HCT116 (cell line): ENCODE results near the gene GSKIP. TPM values are rescaled to one million over a fixed set of nuclear protein-coding genes. Genes with fewer than 3 reads are reported as not detected.

Experiments used
- ATAC-seq: fragments of 200-7000 bp; cut with Tn5 transposase; 2 replicates; pipeline ENCODE4 v1.9.1; 2020; ENCODE audit warnings: mild to moderate bottlenecking, moderate library complexity
- BruUV-seq: library from RNA; stranded (reverse); fragments of 400-500 nt; replicated peaks from 2 replicates; lab custom pipeline; 2021; lab: Mats Ljungman, UMichigan
- CTCF ChIA-PET: fragments of 300-600 bp; sonication (Branson Sonifier 250); formaldehyde crosslinking; loops from one replicate; lab custom pipeline; 2021; ENCODE audit warnings: antibody characterized with exemption; lab: Charles Lee
- POLR2A ChIA-PET: fragments of 300-600, 350-600 bp; sonication (Branson Sonifier 250); formaldehyde crosslinking; loops from one replicate; lab custom pipeline; 2021; ENCODE audit warnings: antibody characterized with exemption; lab: Charles Lee
- RAD21 ChIA-PET, 2 experiments: fragments of 300-600 bp; sonication (Branson Sonifier 250); formaldehyde crosslinking; loops; one replicate each; lab custom pipeline; 2023; ENCODE audit warnings: low total read pairs in 2 of 2; ENCODE audit not compliant: uncharacterized antibody in 2 of 2, unreplicated experiment in 2 of 2, low non-redundant PET in 1 of 2; lab: Charles Lee
- DNase-seq: peaks from one replicate; pipeline ENCODE4 v3.0.0-alpha.2; 2010; ENCODE audit warnings: low read depth, low spot score
- H2AFZ ChIP-seq: fragments of 200-600 bp; shearing (Covaris generic), sonication (generic); 2 replicates; pipeline ENCODE4 v1.6.1; 2017; ENCODE audit warnings: low read depth, mixed run types, mixed read lengths, antibody characterized with exemption, low read length; ENCODE audit not compliant: poor library complexity, severe bottlenecking
- H3K27ac ChIP-seq: 2 replicates; pipeline ENCODE4 v1.5.1; 2012; ENCODE audit warnings: low read depth, low read length
- H3K27me3 ChIP-seq: fragments of 200-600 bp; sonication (generic); 2 replicates; pipeline ENCODE4 v1.6.1; 2016; ENCODE audit warnings: mixed run types, low read length, mixed read lengths; ENCODE audit not compliant: insufficient read depth
- H3K36me3 ChIP-seq, 2 experiments: fragments of 200-500 bp in 1 of 2; fragments of 200-600 bp in 1 of 2; sonication (Bioruptor generic) in 1 of 2; sonication (generic) in 1 of 2; 2 replicates each; pipeline versions ENCODE4 v1.5.1 to v1.6.1; 2014 to 2016; ENCODE audit warnings: low read length in 2 of 2, inconsistent platforms in 1 of 2, mixed read lengths in 1 of 2, mixed run types in 1 of 2; ENCODE audit not compliant: insufficient read depth in 2 of 2, control insufficient read depth in 1 of 2
- H3K4me1 ChIP-seq, 2 experiments: fragments of 200-600 bp in 1 of 2; sonication (generic) in 1 of 2; 2 replicates each; pipeline versions ENCODE4 v1.5.1 to v1.6.1; 2012 to 2017; ENCODE audit warnings: low read length in 2 of 2, inconsistent platforms in 1 of 2, mild to moderate bottlenecking in 1 of 2, mixed read lengths in 1 of 2, mixed run types in 1 of 2, moderate library complexity in 1 of 2; ENCODE audit not compliant: insufficient read depth in 2 of 2, control insufficient read depth in 1 of 2
- H3K4me2 ChIP-seq: fragments of 200-600 bp; sonication (generic); 2 replicates; pipeline ENCODE4 v1.6.1; 2017; ENCODE audit warnings: mixed run types, low read length, mixed read lengths
- H3K4me3 ChIP-seq, 2 experiments: fragments of 200-600 bp in 1 of 2; sonication (generic) in 1 of 2; replicated peaks in 1 of 2; 2 replicates each; pipeline ENCODE4 v1.5.1; 2011 to 2016; ENCODE audit warnings: low read length in 2 of 2, control low read depth in 1 of 2, low read depth in 1 of 2, mild to moderate bottlenecking in 1 of 2, mixed read lengths in 1 of 2, mixed run types in 1 of 2
- H3K79me2 ChIP-seq: fragments of 200-600 bp; sonication (generic); 2 replicates; pipeline ENCODE4 v1.6.1; 2017; ENCODE audit warnings: mild to moderate bottlenecking, mixed run types, low read length, moderate library complexity, mixed read lengths; ENCODE audit not compliant: insufficient read depth
- H3K9ac ChIP-seq: fragments of 200-600 bp; sonication (generic); 2 replicates; pipeline ENCODE4 v1.6.1; 2016; ENCODE audit warnings: low read length, mixed read lengths
- H3K9me2 ChIP-seq: fragments of 200-600 bp; sonication (generic), shearing (Covaris generic); 2 replicates; pipeline ENCODE4 v1.6.1; 2017; ENCODE audit warnings: mixed run types, mild to moderate bottlenecking, moderate library complexity; ENCODE audit not compliant: insufficient read depth
- H3K9me3 ChIP-seq, 2 experiments: fragments of 200-500 bp in 1 of 2; fragments of 200-600 bp in 1 of 2; sonication (Bioruptor generic) in 1 of 2; sonication (generic) in 1 of 2; 2 replicates each; pipeline ENCODE4 v1.6.1; 2014 to 2017; ENCODE audit warnings: low read length in 2 of 2, mixed read lengths in 2 of 2, inconsistent platforms in 1 of 2, low read depth in 1 of 2, mild to moderate bottlenecking in 1 of 2, mixed run types in 1 of 2, moderate library complexity in 1 of 2; ENCODE audit not compliant: control insufficient read depth in 1 of 2, insufficient read depth in 1 of 2
- H4K20me1 ChIP-seq: fragments of 200-600 bp; sonication (generic), shearing (Covaris generic); 2 replicates; pipeline ENCODE4 v1.6.1; 2017; ENCODE audit warnings: mixed run types, mild to moderate bottlenecking, moderate library complexity; ENCODE audit not compliant: insufficient read depth
- CBX3 ChIP-seq: IDR thresholded peaks from 2 replicates; pipeline ENCODE4 v1.6.1; 2012; ENCODE audit warnings: low read depth
- CEBPB ChIP-seq: IDR thresholded peaks from 2 replicates; pipeline ENCODE4 v1.6.1; 2012; ENCODE audit warnings: low read depth
- EGR1 ChIP-seq: IDR thresholded peaks from 2 replicates; pipeline ENCODE4 v1.6.1; 2012; ENCODE audit warnings: low read depth
- ELF1 ChIP-seq: IDR thresholded peaks from 2 replicates; pipeline ENCODE4 v1.6.1; 2012; ENCODE audit warnings: low read depth, borderline replicate concordance
- EZH2 ChIP-seq: fragments of 200-600 bp; sonication (generic); IDR thresholded peaks from 2 replicates; pipeline ENCODE4 v1.6.1; 2017; ENCODE audit warnings: antibody characterized with exemption, mixed run types
- EZH2phosphoT487 ChIP-seq: fragments of 200-600 bp; IDR thresholded peaks from 2 replicates; pipeline ENCODE4 v1.6.1; 2018; ENCODE audit warnings: antibody characterized with exemption, borderline replicate concordance
- FOSL1 ChIP-seq: IDR thresholded peaks from 2 replicates; pipeline ENCODE4 v1.6.1; 2012; ENCODE audit warnings: low read depth
- MAX ChIP-seq: IDR thresholded peaks from 2 replicates; pipeline ENCODE4 v1.6.1; 2012
- POLR2AphosphoS5 ChIP-seq: IDR thresholded peaks from 2 replicates; pipeline ENCODE4 v1.6.1; 2011; ENCODE audit warnings: mild to moderate bottlenecking, low read depth, low read length, moderate library complexity
- RAD21 ChIP-seq: IDR thresholded peaks from 2 replicates; pipeline ENCODE4 v1.6.1; 2012; ENCODE audit warnings: low read depth, mild to moderate bottlenecking
- REST ChIP-seq: IDR thresholded peaks from 2 replicates; pipeline ENCODE4 v1.6.1; 2012; ENCODE audit warnings: low read depth
- SP1 ChIP-seq: IDR thresholded peaks from 2 replicates; pipeline ENCODE4 v1.6.1; 2012; ENCODE audit warnings: low read depth
- SRF ChIP-seq: IDR thresholded peaks from 2 replicates; pipeline ENCODE4 v1.6.1; 2012; ENCODE audit warnings: low read depth
- TCF7L2 ChIP-seq: IDR thresholded peaks from 2 replicates; pipeline ENCODE4 v1.7.0; 2011; ENCODE audit warnings: borderline replicate concordance, inconsistent platforms; ENCODE audit not compliant: insufficient read depth, insufficient read length; ENCODE audit errors: extremely low read depth
- ZNF274 ChIP-seq: fragments of 200-500 bp; sonication (Bioruptor generic); IDR thresholded peaks from 2 replicates; pipeline ENCODE4 v1.6.1; 2014; ENCODE audit warnings: mild to moderate bottlenecking, low read depth, low read length, inconsistent platforms
- intact Hi-C: fragments of 100-400 bp; cut with micrococcal nuclease; formaldehyde crosslinking; loops from 2 replicates; pipeline ENCODE4 v1.10.0; 2022
- total RNA-seq: library from RNA; stranded (reverse); gene quantifications from one replicate; pipeline ENCODE4 v1.2.1, GENCODE V29; 2021; ENCODE audit not compliant: unreplicated experiment
- TF ChIP-seq, protein P1 (sequence below), 3 experiments: fragments of 200-600 bp in 1 of 3; sonication (generic) in 1 of 3; IDR thresholded peaks in 2 of 3; conservative IDR thresholded peaks in 1 of 3; 2 replicates each; pipeline ENCODE4 v1.5.1; 2012 to 2017; ENCODE audit warnings: low read depth in 2 of 3, low read length in 2 of 3, antibody characterized with exemption in 1 of 3, borderline replicate concordance in 1 of 3, control low read depth in 1 of 3, mild to moderate bottlenecking in 1 of 3, mixed read lengths in 1 of 3, mixed run types in 1 of 3, moderate library complexity in 1 of 3; ENCODE audit not compliant: insufficient read depth in 1 of 3
- TF ChIP-seq, protein P2 (sequence below): IDR thresholded peaks from 2 replicates; pipeline ENCODE4 v1.6.1; 2012
- TF ChIP-seq, protein P3 (sequence below): IDR thresholded peaks from 2 replicates; pipeline ENCODE4 v1.6.1; 2011; ENCODE audit warnings: mild to moderate bottlenecking, low read length, moderate library complexity; ENCODE audit not compliant: insufficient replicate concordance; ENCODE audit errors: extremely low read depth

GSKIP gene
- total RNA-seq, 1 experiment from 2014 or later, result 21.7 TPM

DNA sequence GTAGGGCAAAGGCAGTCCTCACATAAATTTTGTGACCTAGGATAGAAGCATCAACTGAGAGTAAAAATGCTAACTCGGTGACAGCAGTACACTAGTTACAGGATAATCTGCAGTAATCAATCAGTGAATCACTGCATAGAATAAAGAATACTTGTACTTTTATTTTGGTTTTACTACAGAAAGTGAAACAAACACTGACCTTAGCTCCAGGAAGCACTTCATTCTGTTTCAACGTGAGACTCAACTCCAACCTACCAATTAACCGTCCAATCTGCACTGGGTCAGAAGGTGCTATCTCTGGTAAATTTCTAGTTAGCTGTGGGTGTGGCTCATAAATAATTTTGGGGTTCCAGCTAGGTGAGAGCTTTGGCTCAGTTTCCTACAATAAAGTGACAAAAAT, 22.0 kb upstream of the GSKIP start (continued):
- TF ChIP-seq CEBPB, result no peak
- TF ChIP-seq SRF, result no peak

GRCh38 chr14:96345669-96346068, 17.7 kb upstream of the GSKIP start:
- Histone ChIP-seq H2AFZ (no peak overlapping the region), H3K36me3 (no peaks in the 10 kb centered on the region), H3K27ac (no peak overlapping the region), H3K9me2 (no peaks in the 10 kb centered on the region), H3K4me2 (no peak overlapping the region), H4K20me1 (no peaks in the 10 kb centered on the region), H3K9ac (no peak overlapping the region), H3K9me3 (no peaks in the 10 kb centered on the region), H3K79me2 (no peaks in the 10 kb centered on the region), H3K27me3 (no peaks in the 10 kb centered on the region), H3K4me1 (no peaks in the 10 kb centered on the region), H3K4me3 (no peak overlapping the region)
- ATAC-seq (no peak), DNase-seq (no peak)
- BruUV-seq, result no TSS peak
- ChIA-PET POLR2A (no interaction called here), CTCF (no interaction called here), RAD21 (no interaction called here)
- intact Hi-C loops, result no loop called here
- TF ChIP-seq CBX3 (no peak), EZH2phosphoT487 (no peak), MAX (no peak), FOSL1 (no peak), EGR1 (no peak), ZNF274 (no peak), SP1 (no peak), CEBPB (no peak), REST (no peak), EZH2 (no peak), RAD21 (no peak), POLR2AphosphoS5 (no peak), ELF1 (no peak), TCF7L2 (no peak)
- TF ChIP-seq, protein P1, sequence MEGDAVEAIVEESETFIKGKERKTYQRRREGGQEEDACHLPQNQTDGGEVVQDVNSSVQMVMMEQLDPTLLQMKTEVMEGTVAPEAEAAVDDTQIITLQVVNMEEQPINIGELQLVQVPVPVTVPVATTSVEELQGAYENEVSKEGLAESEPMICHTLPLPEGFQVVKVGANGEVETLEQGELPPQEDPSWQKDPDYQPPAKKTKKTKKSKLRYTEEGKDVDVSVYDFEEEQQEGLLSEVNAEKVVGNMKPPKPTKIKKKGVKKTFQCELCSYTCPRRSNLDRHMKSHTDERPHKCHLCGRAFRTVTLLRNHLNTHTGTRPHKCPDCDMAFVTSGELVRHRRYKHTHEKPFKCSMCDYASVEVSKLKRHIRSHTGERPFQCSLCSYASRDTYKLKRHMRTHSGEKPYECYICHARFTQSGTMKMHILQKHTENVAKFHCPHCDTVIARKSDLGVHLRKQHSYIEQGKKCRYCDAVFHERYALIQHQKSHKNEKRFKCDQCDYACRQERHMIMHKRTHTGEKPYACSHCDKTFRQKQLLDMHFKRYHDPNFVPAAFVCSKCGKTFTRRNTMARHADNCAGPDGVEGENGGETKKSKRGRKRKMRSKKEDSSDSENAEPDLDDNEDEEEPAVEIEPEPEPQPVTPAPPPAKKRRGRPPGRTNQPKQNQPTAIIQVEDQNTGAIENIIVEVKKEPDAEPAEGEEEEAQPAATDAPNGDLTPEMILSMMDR (IDR thresholded peaks at IDR 0.05 in 2 of 3, conservative IDR thresholded peaks at IDR 0.05 in 1 of 3; ENCODE audit: borderline replicate concordance in 1 of 3, insufficient read depth in 1 of 3, low read depth in 2 of 3, low read length in 2 of 3), result no peak
- TF ChIP-seq, protein P2, sequence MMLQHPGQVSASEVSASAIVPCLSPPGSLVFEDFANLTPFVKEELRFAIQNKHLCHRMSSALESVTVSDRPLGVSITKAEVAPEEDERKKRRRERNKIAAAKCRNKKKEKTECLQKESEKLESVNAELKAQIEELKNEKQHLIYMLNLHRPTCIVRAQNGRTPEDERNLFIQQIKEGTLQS, result no peak
- TF ChIP-seq, protein P3, sequence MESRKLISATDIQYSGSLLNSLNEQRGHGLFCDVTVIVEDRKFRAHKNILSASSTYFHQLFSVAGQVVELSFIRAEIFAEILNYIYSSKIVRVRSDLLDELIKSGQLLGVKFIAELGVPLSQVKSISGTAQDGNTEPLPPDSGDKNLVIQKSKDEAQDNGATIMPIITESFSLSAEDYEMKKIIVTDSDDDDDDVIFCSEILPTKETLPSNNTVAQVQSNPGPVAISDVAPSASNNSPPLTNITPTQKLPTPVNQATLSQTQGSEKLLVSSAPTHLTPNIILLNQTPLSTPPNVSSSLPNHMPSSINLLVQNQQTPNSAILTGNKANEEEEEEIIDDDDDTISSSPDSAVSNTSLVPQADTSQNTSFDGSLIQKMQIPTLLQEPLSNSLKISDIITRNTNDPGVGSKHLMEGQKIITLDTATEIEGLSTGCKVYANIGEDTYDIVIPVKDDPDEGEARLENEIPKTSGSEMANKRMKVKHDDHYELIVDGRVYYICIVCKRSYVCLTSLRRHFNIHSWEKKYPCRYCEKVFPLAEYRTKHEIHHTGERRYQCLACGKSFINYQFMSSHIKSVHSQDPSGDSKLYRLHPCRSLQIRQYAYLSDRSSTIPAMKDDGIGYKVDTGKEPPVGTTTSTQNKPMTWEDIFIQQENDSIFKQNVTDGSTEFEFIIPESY, result no peak
